Prostate gland (tissue), 2 donors: ENCODE measurements around the gene TXNL1.

Experiments
- POLR2A ChIP-seq: fragments of 450-650 bp; IDR thresholded peaks from one replicate; pipeline ENCODE4 v1.6.1; 2016; ENCODE audit warnings: antibody characterized with exemption, mild to moderate bottlenecking
- POLR2AphosphoS5 ChIP-seq: sonication (generic); formaldehyde crosslinking; IDR thresholded peaks from one replicate; pipeline ENCODE4 v1.6.1; 2017; ENCODE audit warnings: antibody characterized with exemption
- TF ChIP-seq, protein P1 (sequence below), 4 experiments: fragments of 200-600 bp in 2 of 4; fragments of 450-650 bp in 2 of 4; sonication (generic) in 2 of 4; IDR thresholded peaks; 1 replicate in 3 of 4; 2 replicates in 1 of 4; pipeline ENCODE4 v1.5.1; 2016 to 2019; ENCODE audit warnings: antibody characterized with exemption in 4 of 4, mild to moderate bottlenecking in 2 of 4, moderate library complexity in 2 of 4

DNA sequence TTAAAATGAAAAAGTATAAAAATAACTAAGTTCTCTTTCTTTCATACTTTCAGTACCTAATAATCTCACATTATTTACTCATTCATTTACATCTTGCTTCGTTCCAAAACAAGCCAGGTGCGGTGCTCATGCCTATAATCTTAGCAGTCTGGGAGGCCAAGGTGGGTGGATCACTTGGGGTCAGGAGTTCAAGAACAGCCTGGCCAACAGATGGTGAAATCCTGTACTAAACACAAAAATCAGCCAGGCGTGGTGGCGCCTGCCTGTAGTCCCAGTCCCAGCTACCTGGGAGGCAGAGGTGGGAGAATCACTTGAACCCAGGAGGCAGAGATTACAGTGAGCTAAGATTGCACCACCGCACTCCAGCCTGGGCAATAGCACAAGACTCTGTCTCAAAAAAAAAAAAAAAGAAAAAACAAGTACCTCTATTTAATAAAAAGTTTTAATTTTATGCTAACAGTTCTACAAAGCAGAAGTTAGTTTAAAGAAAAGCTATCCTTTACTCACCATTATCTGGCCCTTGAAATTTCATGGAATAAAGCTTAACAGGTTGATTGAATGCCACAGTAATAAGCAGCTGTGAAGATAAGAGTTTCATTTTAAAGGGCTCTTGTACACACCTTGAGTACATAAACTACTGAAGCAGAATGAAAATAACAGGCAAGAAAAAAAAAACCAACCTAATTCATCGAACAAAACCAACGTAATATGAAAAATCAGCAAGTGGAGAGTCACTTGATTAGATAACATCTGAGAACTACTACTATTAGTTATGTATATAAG is 22.5 kb downstream of the TXNL1 start:
- TF ChIP-seq, protein P1, sequence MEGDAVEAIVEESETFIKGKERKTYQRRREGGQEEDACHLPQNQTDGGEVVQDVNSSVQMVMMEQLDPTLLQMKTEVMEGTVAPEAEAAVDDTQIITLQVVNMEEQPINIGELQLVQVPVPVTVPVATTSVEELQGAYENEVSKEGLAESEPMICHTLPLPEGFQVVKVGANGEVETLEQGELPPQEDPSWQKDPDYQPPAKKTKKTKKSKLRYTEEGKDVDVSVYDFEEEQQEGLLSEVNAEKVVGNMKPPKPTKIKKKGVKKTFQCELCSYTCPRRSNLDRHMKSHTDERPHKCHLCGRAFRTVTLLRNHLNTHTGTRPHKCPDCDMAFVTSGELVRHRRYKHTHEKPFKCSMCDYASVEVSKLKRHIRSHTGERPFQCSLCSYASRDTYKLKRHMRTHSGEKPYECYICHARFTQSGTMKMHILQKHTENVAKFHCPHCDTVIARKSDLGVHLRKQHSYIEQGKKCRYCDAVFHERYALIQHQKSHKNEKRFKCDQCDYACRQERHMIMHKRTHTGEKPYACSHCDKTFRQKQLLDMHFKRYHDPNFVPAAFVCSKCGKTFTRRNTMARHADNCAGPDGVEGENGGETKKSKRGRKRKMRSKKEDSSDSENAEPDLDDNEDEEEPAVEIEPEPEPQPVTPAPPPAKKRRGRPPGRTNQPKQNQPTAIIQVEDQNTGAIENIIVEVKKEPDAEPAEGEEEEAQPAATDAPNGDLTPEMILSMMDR (IDR thresholded peaks at IDR 0.05): no peak
- no peak for TF ChIP-seq POLR2AphosphoS5
- TF ChIP-seq POLR2A: no peak
